Frontal cortex (tissue), 4 donors: Measurements from ENCODE around the gene HES2. TPM values are rescaled to one million over a fixed set of nuclear protein-coding genes. Genes with fewer than 3 reads are reported as not detected.

ENCODE experiments used
- DNase-seq, 2 donors: peaks; one replicate each; pipeline ENCODE4 v3.0.0; 2012; ENCODE audit warnings: low spot score in 2 of 2
- FAIRE-seq: peaks from 2 replicates; lab custom pipeline; 2012; peaks lifted over from hg19 to GRCh38; lab: Jason Lieb, UNC
- total RNA-seq: library from RNA; depleted of rRNA; stranded (reverse); fragments of >200 nt; gene quantifications from one replicate; pipeline ENCODE4 v1.2.3, GENCODE V29; 2014
- donor health status: control.
- donor health status: control.
- donor health status: control.

Gene HES2
- total RNA-seq, 1 donor from 2014 or later = not detected

DNA sequence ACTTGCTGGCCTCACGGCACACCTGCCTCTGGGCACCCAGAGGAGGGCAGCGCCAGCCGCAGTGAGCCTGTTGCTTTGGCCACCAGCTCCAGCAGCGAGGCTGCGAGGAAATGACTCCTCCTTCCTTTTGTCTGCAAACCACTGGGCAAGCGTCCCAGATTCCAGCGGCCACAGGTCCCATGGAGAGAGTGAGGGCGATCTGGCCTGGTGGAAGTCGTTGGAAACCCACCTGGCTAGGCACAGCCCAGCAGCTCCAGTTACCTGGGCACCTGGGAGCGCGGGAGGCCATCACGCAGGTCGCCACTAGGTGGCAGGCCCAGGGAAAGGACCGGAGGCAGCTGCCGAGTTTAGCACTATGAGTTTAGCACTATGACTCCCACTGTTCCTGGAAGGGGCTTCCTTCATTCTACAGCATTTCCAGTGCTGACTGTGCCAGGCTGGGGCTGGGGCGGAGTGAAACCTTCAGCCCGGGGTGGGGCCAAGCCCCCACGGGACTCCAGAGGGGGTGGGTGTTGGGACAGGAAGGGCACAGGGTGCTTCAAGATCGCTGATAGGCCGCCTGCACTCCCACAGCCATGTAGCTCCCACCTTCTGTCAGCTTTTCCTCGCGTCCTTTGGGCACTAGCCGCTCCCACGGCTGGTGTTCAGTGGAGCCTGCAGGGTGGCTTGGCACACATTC is 3.7 kb upstream of the HES2 start:
- DNase-seq = peak in 1 of 2 donors; percentile 67
- no peak for FAIRE-seq

DNA sequence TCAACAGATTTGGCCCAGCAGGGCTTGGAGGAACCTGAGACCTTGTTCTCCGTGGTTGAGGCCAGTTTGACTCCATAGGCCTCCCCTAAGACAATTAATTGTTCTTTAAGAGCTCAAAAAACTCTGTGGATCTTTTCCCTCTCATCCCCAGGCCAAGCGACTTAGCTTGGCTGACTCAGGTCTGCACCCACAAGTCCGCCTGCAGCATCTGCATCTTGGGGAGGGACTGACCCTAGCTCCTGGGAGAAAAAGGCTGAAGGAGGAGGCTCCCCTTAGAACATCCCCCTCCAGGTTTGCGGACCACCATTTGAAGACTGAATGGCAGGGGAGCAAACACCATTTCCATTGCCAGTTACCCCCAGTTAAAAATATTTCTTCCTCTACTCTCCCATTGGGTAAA is 1.5 kb upstream of the HES2 start:
- DNase-seq = no peak
- FAIRE-seq = no peak

DNA sequence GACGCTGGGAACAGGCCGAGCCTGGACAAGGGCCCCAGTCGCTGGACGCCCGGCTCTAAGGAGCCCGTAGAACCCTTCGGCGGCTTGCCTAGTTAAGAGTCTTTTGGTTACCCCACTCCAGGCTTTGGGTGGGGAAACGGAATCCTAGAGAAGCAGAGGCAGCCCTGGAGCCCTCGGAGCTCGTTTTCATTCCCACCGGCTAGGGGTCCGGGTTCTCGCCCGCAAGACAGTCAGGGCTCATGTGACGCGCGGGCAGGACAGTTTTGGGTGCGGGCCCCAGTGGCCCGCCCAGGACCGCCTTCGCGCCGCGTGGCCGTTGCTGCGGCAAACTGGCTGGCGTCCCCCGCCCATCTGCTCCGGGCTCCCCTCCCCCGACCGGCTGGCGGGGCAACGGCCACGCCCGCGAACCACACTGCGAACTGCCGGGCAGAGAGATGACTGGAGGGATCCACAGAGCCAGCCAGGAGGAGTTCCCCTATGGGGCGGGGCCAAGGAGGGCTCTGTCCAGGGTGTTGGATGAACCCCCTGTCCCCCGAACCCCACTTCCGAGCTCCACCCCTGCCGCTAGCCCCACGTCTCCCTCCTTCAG is 829 bp upstream of the HES2 start:
- DNase-seq (no peak), FAIRE-seq (no peak)

DNA sequence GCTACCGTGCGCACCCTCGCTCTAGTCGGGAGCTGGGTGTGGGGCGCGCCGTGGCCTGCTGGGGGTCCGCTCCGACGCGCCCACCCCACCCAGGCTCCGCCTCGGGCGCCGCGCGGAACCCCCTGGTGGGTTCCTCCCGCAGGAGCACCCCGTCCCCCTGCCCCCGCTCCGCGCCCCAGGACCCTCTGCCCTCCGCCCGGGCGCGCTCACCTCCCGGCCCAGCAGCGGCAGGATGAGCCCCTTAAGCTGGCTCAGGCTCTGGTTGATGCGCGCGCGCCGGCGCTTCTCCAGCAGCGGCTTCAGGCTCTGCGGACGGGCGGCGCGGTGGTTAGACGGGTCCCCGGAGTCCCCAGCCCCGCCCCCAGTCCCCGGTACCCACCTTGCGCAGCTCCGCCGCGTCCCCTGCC is 319 bp downstream of the HES2 start:
- FAIRE-seq = no peak
- DNase-seq = no peak

DNA sequence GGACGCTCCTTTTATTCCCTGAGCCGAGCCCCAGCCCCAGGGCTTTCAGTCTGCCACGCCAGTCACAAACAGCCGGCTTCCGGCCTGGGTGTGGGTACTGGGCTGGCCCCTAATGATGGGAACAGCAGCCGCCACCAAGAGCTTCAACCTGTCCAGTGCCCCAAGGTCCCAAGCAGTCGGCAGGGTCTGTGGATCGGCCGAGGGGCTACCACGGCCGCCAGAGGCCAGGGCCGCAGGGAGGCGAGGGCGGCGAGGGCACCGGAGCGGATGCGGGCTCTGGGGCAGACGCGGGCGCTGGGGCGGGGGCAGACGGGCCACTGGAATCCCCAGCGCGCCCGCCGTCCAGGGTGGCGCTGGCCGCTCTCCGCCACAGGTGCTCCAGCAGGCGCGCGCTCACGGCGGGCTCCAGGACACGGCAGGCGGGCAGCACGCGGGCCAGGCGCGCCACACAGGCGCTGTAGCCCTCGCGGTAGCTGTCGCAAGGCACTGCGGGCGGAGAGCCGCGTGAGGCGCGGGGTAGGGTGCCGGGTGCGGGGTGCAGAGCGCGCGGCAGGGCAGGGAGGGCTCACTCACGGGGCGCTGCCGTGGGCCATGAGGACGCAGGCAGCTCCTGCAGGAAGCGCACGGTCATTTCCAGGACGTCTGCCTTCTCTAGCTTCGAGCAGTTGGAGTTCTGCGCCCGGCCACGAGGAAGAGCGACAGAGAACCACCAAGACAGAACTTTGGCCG is 887 bp downstream of the HES2 start:
- FAIRE-seq = no peak

DNA sequence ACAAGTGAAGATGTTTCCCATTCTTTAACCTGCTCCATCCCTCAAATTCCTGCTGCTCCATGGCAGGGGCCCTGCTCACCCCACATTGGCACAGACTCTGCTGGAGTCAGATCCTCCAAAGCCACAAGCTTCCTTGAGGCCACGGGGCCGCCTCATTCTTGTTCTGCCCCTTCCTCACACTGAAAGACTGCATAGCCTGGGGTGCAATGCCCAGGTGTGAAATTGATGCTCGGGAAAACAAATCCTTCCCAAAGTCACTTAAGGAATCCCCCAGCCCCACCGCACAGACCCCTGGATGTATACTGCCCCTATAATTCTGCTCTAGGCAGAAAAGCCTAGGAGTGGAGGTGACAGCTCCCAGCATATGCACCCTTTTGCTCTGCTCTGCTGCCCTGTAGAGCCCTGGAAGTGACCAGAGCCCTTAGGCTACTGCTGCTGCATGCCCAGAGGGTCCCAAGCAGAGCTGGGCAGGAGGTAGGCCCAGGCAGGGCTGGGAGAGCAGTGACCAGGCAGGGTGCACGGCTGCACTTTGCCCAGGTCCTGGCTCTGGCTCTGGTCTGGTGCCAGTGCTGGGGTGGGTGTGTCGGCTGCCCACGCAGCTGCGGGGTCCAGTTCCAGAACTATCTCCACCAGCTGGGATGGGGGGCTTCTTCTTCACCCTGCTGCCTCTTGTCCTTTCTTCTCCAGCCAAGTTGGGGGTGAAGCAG is 1.6 kb downstream of the HES2 start:
- no peak for FAIRE-seq

More for the DNA sequence above, 887 bp downstream of the HES2 start:
- no peak for DNase-seq

DNA sequence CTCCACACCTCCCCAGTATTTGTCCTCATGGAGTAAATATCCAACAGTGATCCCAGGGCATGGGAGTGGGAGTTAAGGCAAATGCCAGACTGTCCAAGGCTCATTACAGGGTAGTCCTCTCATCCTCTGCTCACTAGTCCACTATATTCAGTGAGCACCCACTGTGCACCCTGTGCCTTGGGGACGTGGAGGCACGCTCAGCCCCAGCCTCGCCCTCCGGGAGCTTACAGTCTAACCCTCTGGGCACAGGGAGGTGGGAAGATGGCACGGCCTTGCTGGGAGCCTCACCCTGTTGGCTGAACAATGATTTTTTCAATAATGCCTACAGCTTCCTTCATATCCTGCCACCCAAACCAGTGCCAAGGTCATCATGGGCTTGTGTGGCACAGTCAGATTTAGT is 2.8 kb downstream of the HES2 start:
- no peak for FAIRE-seq

More for the DNA sequence above, 1.6 kb downstream of the HES2 start:
- no peak for DNase-seq

DNA sequence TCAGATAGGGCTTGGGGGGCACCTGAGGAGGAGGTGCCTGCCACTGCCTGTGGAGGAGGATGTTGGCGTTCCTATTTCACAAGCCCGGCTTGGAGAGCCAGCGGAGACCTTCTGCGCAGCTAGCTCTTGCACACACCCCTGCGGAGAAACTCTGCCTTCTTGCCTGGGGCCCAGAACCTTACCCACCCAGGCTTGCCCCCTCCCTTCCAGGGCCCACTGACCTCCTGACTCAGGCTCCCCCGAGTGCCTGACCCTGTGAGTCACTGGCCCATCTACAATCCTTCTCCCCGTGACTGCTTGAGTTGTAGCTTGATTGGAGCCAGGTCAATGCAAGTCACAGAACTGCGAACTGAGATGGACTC is 3.4 kb downstream of the HES2 start:
- FAIRE-seq (no peak), DNase-seq (no peak)

More for the DNA sequence above, 2.8 kb downstream of the HES2 start:
- DNase-seq = no peak

DNA sequence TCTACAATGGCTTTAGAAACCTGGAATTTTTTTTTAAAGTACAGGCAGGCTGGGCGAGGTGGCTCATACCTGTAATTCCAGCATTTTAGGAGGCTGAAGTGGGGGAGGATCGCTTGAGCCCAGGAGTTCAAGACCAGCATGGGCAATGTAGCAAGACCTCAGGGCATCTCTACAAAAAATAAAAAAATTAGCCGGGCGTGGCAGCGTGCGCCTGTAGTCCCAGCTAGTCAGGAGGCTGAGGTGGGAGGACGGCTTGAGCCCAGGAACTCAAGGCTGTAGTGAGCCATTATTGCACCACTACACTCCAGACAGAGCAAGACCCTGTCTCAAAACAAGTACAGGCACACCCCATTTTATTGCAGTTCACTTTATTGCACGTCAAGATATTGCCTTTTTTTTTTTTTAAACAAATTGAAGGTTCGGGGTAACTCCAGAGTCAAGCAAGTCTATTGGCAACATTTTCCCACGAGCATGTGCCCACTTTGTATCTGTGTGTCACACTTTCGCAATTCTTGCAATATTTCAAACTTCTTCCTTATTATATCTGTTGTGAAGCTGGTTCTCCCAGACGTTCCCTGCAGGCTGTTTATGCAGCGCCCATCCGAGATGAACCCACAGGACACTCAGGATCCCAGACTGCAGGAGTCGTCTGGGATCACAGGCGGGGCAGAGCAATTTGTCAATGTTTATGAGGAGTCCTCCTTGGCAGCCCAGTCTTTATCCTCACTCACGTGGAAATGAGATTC is 4.7 kb downstream of the HES2 start:
- FAIRE-seq = no peak
- DNase-seq = no peak

DNA sequence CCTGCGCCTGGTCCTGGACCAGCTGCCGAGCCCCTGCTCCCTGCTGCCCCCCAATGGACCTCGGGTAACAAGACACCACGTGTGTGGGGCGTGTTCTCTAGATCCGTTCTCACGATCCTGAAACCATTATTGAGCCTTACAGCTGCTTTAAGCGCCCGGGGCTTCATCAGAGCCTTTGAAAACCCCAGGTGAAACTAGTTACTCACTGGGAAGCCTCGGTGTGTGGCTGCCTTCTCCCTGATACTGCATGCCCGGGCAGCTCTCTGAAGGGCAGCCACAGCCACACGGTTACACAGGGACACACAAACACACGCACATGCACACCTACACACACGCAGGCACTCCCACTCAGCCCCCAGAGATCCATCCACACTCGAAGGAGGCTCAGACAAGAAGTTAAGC is 5.3 kb downstream of the HES2 start:
- peak in 1 of 2 donors; percentile 37 for DNase-seq
- FAIRE-seq = no peak

DNA sequence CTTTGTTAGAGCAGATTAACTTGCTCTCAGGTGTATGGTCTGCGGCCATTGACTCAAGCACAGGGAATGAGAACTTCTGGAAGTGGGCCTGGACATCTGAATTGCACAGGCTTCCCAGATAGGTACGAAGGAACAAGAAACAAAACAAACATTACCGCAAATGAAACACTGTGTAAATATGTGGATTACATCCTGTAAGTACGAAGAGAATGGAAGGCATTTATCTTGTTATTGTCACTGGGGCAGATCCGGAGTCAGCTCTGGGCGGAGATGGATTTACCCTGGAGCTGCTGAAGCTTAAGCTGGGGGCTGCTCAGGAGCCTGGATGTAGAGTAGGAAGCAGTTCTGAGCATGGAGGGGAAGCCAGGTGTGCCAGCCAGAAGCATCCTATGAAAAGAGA is 6.8 kb downstream of the HES2 start:
- DNase-seq (no peak), FAIRE-seq (no peak)

DNA sequence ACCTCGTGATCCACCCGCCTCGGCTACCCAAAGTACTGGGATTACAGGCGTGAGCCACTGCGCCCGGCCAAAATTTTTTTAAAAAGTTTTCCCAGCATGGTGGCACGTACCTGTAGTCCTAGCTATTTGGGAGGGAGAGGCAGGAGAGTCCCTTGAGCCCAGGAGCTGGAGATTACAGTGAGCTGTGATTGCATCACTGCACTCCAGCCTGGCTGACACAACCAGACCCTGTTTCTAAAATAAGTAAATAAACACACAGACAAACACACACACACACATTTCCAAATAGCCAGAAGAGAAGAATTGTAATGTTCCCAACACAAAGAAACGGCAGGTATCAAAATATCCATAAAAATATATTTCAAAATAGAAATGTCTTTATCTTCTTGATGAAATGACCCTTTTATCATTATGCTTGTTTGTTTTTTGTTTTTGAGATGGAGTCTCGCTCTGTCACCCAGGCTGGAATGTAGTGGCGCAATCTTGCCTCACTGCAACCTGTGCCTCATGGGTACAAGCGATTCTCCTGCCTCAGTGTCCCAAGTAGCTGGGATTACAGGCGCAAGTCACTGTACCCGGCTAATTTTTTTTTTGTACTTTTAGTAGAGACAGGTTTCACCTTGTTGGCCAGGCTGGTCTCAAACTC is 9.3 kb downstream of the HES2 start:
- FAIRE-seq (no peak), DNase-seq (no peak)

DNA sequence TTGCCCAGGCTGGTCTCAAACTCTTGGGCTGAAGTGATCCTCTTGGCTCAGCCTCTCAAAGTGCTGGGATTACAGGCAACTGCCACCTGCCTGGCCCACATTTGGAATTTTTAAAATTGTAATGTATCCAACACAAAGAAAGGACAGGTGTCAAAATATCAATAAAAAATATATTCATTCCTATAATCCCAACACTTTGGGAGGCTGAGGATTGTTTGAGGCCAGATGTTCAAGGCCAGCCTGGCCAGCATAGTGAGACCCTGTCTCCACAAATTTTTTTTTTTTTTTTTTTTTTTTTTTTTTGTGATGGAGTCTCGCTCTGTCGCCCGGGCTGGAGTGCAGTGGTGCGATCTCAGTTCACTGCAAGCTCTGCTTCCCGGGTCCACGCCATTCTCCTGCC is 10.0 kb downstream of the HES2 start:
- DNase-seq = no peak
- no peak for FAIRE-seq

DNA sequence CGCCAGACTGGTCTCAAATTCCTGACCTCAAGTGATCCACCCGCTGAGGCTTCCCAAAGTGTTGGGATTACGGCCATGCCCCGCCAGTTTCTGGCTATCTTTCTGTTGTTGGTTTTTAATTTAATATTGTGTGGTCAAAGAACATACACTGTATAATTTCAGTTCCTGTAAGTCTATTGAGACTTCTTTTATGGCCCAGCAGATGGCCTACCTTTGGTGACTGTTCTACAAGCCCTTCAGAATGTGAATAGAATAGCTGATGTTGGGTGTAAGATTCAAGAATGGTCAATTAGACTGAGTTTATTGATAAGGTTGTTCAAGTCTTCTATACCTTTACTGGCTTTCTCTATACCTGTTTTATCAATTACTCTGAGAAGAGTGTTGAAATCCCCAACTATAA is 10.7 kb downstream of the HES2 start:
- no peak for DNase-seq
- no peak for FAIRE-seq

DNA sequence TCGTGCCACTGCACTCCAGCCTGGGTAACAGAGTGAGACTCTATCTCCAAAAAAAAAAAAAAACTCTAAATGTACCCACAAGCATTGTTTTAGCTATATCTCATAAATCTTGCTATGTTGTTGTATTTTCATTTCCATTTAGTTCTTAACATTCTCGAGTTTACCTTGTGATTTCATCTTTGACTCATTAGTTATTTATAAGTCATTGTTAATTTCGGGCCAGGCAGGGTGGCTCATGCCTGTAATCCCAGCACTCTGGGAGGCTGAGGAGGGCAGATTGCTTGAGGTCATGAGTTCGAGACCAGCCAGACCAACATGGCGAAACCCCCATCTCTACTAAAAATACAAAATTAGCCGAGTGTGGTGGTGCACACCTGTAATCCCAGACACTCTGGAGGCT is 11.7 kb downstream of the HES2 start:
- DNase-seq (no peak), FAIRE-seq (no peak)

DNA sequence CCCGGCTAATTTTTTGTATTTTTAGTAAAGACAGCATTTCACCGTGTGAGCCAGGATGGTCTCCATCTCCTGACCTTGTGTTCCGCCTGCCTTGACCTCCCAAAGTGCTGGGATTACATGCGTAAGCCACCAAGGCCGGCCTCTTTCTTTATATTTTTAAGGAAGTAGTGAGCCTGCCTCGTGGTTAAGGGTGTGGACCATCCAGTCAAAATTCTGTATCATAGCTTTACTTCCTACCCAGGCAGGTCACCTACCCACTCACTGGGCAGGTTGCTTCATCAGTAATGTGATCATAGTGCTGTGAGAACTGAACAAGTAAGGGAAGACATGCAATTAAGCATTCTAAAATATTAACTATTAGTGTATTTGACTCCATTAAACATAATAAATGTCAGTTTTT is 18.0 kb downstream of the HES2 start:
- FAIRE-seq = no peak
- DNase-seq = no peak

DNA sequence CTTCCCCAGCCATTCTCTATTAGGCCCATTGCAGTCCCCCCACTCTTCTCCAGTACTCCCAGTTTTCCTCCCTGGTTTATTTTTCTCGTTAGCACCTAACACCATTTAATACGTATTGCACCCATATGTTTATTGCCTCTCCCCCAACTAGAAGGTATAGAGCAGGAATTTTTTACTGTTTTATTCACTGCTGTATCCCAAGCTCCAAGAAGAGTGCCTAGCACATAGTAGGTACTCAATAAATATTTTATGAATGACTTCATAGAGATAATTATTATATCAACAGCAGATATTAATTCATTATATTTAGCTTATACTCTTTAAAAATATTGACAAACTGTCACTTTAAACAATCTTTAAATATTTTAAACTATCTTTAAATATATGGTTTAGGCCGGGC is 20.4 kb downstream of the HES2 start:
- DNase-seq (no peak), FAIRE-seq (no peak)

DNA sequence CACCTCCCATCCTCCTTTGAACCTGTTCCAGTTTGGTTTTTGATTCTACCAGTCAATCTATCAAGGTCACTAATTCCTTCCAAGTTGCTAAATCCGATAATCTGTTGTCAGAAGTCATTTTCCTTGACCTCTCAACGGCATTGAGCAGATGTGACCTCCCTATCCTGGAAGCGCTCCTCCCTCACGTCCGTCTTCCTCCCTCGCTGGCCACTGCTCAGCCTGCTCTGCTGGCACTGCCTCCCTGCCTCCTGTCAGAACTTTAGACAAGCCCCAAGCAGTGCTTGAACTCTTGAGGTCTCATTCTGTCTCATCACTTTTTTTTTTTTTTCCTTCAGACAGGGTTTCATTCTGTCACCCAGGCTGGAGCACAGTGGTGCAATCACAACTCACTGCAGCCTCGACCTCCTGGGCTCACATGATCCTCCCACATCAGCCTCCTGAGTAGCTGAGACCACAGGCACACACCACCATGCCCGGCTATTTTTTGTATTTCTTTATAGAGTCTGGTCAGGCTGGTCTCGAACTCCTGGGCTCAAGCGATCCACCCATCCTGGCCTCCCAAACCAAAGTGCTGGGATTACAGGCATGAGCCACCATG is 21.8 kb downstream of the HES2 start:
- FAIRE-seq (no peak), DNase-seq (no peak)

DNA sequence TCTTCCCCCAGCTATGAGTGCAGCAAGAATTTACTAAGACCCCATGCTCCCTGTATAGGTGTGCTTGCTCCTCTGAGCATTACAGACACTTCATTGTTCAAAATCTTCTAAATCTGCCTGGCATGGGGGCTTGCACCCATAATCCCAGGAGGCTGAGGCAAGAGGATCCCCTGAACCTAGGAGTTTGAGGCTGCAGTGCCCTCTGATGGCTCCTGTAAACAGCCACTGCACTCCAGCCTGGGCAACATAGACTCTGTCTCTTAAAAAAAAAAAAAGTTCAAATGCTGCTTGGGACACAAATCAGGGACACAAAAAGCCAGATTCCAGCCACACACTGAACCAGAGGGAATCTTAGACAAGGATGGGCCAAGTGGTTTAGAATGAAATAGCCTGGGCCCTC is 22.7 kb downstream of the HES2 start:
- FAIRE-seq (no peak), DNase-seq (no peak)
